Heart left ventricle (tissue), 13 donors: Measurements from ENCODE around the gene MAS1.

Experiments used
- POLR2A ChIP-seq, 2 donors: fragments of 450-650 bp; IDR thresholded peaks; one replicate each; pipeline ENCODE4 v1.6.1; 2017; ENCODE audit warnings: antibody characterized with exemption in 2 of 2, mild to moderate bottlenecking in 2 of 2, moderate library complexity in 2 of 2
- TF ChIP-seq, protein P1 (sequence below), 12 donors: fragments of 200-600 bp; sonication (generic) in 4 of 12; IDR thresholded peaks; one replicate each; pipeline versions ENCODE4 v1.5.0 to v1.8.0; 2018 to 2022; ENCODE audit warnings: antibody characterized with exemption in 12 of 12, mild to moderate bottlenecking in 5 of 12
- donor health status: ischemic (EF 13 %, LVEDD 7.1; RV severe dilation, severe dysfunction).
- donor health status: DM: no; HTN: yes; CAD: no.
- donor health status: DM: no; HTN: no; CAD: no.
- donor health status: ischemic (EF 25% LVEDD 6.9; RV normal size, moderate dysfunction).
- donor health status: ischemic (EF 25% LVEDD 5.7; RV mildly dilated, moderate dysfunction).
- donor health status: ischemic (EF 35%, LVEDD 5.7; RV mildly dilated, moderate dysfunction).
- donor health status: nonischemic (EF 11% LVEDD 7.7; RV severe dilation, severe dysfunction).
- donor health status: DM: yes; HTN: yes; CAD: no.
- donor health status: PGD.
- donor health status: ischemic (EF 29% LVEDD 5.4; RV normal size, mild dysfunction).
- donor health status: nonischemic (EF 23%, LVEDD 6.1; RV moderate dilation, normal function).

DNA sequence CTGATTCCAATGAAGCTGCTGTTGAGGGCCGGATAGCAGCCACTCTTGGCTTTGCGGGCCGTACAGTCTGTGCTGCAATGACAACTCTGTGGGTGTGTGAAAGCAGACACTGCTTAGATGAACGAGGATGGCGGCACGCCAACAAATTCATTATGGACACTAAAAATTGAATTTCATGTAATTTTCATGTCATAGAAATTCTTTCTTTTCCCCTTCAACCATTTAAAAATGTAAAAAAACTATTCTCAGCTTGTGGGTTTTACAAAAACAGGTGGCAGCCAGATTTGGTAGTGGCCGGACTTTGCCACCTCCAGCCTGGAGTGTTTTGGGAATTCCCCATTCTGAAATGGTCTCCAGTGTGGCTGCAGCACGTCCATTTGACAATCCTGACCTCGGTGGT lies 26.0 kb downstream of the MAS1 start:
- TF ChIP-seq, protein P1, sequence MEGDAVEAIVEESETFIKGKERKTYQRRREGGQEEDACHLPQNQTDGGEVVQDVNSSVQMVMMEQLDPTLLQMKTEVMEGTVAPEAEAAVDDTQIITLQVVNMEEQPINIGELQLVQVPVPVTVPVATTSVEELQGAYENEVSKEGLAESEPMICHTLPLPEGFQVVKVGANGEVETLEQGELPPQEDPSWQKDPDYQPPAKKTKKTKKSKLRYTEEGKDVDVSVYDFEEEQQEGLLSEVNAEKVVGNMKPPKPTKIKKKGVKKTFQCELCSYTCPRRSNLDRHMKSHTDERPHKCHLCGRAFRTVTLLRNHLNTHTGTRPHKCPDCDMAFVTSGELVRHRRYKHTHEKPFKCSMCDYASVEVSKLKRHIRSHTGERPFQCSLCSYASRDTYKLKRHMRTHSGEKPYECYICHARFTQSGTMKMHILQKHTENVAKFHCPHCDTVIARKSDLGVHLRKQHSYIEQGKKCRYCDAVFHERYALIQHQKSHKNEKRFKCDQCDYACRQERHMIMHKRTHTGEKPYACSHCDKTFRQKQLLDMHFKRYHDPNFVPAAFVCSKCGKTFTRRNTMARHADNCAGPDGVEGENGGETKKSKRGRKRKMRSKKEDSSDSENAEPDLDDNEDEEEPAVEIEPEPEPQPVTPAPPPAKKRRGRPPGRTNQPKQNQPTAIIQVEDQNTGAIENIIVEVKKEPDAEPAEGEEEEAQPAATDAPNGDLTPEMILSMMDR (IDR thresholded peaks at IDR 0.05) = no peak
- TF ChIP-seq POLR2A (IDR thresholded peaks at IDR 0.05) = no peak
